Measurements from ENCODE around the gene LSM5. TPM values are rescaled to one million over a fixed set of nuclear protein-coding genes. Genes with fewer than 3 reads are reported as not detected.

The LSM5 gene
- total RNA-seq, 2 donors from 2014 or later, result 15.4 to 41.6 TPM

DNA sequence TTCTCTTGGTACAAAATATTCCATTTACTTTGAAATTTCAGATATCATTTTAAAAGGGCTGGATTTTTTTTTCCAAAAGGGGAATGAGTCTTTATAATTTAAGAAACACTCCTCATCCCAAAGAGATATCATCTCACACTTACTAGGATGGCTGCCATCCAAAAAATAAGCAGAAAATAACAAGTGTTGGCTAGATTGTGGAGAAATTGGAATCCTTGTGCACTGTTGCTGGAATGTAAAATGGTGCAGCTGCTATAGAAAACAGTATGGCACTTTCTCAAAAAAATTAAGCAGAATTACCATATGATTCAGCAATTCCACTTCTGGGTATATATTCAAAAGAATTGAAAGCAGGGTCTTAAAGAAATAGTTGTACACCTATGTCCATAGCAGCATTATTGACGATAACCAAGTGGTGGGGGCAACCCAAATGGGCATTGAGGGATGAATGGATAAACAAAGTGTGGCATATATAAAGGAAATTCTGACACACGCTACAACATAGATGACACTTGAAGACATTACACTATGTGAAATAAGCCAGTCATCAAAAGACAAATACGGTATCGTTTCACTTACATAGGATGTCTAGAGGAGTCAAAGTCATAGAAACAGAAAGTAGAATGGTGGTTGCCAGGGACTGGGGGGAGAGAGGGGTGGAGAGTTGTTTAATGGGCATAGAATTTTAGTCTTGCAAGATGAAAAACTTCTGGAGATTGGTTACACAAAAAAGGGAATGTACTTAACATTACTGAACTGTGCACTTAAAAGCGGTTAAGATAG lies 53.8 kb downstream of the LSM5 start:
- Histone ChIP-seq H3K27ac (no peak overlapping the region), H3K9me3 (no peaks in the 10 kb centered on the region), H3K27me3 (replicated peaks; ENCODE audit: insufficient read depth) (no peaks in the 10 kb centered on the region), H3K36me3 (no peaks in the 10 kb centered on the region), H3K4me3 (no peak overlapping the region), H3K4me1 (replicated peaks) (no peaks in the 10 kb centered on the region)
- intact Hi-C loops (cut with DNase I), result no loop called here
- TF ChIP-seq POLR2AphosphoS5 (IDR thresholded peaks at IDR 0.05), result no peak
- no peak for TF ChIP-seq POLR2A (IDR thresholded peaks at IDR 0.05)
- TF ChIP-seq, protein P1, sequence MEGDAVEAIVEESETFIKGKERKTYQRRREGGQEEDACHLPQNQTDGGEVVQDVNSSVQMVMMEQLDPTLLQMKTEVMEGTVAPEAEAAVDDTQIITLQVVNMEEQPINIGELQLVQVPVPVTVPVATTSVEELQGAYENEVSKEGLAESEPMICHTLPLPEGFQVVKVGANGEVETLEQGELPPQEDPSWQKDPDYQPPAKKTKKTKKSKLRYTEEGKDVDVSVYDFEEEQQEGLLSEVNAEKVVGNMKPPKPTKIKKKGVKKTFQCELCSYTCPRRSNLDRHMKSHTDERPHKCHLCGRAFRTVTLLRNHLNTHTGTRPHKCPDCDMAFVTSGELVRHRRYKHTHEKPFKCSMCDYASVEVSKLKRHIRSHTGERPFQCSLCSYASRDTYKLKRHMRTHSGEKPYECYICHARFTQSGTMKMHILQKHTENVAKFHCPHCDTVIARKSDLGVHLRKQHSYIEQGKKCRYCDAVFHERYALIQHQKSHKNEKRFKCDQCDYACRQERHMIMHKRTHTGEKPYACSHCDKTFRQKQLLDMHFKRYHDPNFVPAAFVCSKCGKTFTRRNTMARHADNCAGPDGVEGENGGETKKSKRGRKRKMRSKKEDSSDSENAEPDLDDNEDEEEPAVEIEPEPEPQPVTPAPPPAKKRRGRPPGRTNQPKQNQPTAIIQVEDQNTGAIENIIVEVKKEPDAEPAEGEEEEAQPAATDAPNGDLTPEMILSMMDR (IDR thresholded peaks at IDR 0.05), result no peak
- 93% methylated on average over 5 of the region's 5 CpGs for WGBS
- no peak for DNase-seq (ENCODE audit: low spot score)

Other genes with a start within 250 kb of the LSM5 start
- gene AVL9, start 5.1 kb upstream of the LSM5 start, total RNA-seq, result 10 to 100 TPM; 21.9 to 27.8 TPM

Data from prostate gland (tissue), 2 donors.